HG03378 (cell line): ENCODE data around the gene ISM1.

Experiments
- ATAC-seq: cut with Tn5 transposase; IDR thresholded peaks from one replicate; pipeline ENCODE4 v1.9.1; 2021; ENCODE audit warnings: mild to moderate bottlenecking, moderate library complexity; ENCODE audit not compliant: unreplicated experiment

ISM1 gene

DNA sequence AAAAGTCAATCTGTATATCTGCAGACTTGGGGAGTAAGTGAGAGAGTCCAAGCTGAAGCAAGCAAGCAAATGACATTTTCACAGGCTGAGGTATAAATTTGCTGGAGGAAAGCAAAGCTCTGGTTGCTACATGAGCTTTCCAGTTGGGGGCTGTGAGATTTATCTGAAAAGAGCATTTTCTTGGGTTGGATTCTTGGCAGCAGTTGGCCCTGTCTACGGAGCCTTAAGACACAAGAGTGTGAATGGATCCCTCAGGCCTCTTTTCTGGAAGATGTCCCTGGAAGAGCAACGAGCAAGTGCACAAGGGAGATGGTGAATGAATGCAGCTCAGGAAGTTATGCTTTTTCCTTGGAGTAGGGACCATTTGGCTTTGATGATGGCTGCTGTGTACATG, 30.8 kb downstream of the ISM1 start:
- no peak for ATAC-seq

DNA sequence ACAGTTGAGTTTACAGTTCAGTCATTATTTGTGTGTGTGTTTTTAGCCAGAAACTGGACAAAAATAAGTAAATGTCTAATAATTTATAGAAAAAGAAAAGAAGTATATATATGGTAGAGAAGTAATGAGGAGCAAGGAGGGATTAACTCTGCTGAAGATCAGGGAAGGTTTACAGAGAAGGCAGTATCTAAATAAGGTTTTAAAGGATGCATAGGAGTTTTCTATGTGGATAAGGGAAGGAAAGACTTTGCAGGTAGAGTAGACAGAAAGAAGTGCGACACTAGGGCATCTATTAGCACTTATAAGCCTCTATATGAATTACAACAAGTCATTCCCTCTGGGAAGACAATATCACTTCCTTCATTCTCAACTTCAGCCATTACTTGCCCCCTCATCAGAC, 34.3 kb downstream of the ISM1 start:
- ATAC-seq, result no peak

DNA sequence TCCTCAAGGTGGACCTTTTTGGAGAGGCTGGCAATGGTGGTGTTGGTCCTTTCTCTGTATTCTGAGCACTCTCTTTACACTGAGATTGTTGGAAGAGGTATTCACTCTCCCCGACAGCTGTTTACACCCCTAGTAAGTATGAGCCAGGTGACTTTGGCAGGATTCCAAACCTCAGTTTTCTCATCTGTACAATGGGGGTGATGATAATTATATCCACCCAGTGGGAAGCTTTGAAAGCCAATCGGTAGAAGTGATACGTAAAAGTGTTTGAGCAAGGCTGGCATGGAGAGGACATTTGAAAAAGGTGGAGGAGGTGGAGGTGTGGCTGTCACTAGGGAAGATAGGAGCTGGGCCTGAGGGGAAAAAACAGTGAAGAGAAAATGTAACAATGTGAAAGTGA, 35.5 kb downstream of the ISM1 start:
- no peak for ATAC-seq

DNA sequence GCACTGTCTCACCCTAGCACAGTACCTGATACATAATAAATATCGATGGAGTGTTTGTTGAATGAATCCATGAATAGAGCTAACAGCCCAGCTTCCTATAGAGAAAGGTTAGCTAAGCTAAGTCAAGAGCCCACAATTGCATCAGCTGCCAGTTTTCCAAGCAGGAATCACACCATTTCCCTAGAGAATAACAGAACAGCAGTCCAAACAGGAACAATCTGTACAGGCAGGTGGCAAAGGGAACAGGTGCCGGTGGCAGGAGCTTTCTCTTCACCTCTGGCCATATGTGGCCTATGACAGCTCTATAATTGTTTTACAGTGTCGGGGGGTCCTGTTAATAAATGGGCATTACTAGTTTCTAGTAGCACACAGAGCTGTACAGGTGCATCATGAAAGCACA, 38.8 kb downstream of the ISM1 start:
- ATAC-seq, result no peak

DNA sequence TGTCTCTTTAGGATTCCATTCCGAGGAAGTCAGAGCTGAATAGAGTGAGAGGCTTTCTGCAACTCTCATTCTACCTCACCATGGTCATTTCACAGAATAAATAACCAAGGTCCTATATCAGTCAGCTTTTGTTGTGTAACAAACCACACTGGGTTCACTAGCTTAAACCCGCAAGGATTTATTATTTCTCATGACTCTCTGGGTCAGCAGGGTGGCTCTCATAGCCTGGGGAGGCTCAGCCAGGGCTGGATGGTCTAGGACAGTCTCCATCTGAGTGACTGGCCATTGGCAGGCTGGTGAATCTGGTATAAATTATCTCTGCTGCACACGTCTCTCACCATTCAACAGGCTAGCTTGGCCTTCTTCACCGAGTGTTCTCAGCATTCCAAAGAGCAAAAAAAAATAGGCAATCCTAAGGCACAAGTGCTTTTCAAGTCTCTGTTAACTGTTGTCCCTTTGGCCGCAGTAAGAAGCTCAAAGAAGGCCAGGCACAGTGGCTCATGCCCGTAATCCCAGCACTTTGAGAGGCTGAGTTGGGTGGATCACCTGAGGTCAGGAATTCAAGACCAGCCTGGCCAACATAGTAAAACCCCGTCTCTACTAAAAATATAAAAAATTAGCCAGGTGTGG, 39.7 kb downstream of the ISM1 start:
- ATAC-seq, result no peak

DNA sequence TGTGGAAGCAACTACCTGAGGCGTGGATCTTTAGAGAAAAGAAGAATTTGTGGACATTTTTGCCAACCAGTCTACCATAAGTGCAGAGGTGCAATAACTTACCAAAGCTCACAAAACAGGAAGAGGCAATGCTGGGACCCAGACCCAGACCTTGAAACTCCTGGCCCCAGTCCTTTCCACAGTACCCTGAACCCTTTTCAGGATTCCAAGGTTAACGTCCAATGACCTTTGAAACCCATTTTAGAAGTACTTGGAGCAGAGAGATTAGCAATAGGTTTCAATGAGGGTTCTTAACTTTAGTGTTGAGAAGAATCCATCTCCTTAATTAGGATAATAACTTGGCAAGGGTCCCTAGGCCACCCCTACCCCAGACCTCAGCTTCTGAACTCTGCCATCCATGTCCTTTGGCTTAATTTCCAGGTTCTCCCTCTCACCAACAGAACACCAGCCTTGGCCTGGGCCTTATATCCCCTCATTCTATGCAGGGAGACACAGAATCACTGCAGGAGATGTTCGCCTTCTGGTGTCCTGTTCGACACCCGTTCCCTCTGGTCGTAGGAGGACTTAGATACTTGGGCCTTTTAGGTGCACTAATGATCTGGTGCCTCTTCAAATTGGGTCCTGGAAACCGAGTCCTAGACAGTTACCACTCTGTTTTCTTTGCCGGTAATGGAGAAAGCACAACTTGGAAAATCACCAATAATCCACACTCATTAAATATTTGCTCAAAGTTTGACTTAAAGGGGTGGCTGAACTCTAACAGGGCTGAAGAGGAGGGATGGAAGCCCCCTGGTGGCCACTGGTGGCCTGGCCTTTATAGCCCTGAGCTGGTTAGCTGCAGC, 40.6 kb downstream of the ISM1 start:
- peak; percentile 60 for ATAC-seq

DNA sequence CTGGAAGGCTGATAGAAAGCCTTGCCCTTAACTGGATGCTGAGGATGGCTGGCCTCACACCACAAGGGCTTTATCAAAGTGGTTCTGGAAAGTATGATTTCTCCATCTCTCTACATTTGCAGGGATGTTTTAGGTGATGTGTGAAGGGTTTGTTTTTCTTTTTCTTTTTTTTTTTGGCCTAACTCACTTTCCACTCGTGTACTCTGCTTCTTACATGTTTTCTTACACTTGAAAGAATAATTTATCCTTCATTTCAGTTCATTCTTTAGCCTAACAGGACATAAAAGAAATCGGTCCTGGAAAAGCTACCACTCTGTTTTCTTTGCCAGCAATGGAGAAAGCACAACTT, 41.2 kb downstream of the ISM1 start:
- ATAC-seq, result no peak

DNA sequence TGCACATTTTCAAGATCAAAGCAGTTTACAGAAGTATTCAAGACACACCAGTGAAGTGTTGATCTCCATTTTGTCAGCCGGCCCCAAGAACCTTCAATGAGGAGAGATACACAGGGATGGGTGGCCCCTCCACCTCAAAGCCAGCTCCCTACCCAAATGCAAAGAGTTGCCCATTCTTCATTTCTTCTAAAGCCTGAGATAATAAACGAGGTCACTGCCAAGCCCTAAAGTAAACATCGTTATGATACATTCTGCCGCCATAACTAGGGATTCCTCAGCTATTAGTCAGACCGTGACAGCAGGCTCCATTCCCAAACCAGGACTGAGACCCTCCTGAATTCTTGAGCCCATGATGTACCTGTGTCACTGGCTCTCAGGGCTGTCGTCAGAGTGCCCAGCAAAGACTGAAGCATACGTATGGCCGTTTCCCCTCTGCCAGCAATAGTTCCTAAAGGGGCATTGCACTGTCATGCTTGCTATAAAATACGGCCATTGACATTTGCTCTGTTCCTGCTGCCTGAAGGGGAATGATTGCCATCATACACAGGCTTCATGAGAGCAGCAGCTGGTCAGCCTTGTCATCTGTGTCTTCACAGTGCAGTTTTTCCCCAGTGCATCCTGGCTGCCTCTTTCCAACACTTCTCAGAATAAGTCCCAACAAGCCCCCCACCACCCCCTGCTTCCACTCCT, 41.7 kb downstream of the ISM1 start:
- no peak for ATAC-seq

DNA sequence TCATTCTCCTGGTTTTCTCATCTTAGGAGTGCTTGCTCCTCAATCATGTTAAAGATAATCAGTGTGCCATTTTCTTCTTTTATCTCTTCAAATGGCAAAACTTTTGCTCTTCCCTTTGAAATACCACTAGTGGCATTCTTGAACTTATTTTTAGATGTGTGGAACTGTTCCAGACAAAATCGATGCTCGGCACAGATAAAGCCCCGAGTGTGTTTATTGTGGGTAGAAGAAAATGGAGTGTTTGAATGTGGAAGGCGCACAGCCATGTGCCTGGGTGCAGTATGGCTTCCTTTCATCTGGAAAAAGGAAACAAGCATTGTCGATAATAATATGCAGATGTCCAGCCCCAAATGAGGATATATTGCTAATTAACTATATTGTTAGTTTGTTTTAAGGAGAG, 42.4 kb downstream of the ISM1 start:
- ATAC-seq, result no peak

DNA sequence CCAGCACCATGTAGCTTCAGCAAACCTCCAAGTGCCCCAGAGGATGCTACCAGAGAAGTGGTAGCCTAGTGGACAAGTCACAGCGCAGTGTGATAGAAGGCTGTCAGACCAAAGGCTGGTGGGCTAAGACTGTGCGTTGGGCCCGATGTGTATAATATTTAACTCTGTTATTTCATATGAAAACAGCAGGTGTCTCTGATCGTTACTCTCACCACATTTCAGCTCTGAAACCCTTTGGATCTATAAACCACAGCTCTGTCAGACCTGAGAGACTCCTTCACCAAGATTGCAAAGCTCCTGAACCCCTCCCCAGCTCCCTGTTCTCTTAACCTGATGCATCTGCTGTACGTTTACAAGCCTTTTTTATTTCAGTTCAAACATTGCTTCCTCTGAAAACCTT, 43.8 kb downstream of the ISM1 start:
- ATAC-seq, result no peak

DNA sequence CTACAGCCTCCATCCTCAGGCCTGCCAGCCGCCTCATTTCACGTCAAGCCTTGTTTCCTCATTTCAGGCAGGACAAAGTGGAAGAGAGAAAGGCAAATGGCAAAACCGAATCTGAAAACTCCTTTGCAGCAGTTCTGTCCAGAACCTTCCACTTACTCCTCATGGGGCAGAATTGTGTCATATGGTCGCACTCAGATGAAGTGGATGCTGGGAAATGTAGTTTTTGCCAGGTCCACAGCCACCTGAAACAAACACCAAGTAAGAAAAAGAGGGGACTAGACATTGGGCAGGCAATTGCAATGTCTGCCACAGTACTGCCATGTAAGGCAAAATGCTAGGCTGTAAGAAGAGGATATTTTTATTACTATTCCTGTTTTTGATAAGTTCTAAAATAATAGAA, 44.9 kb downstream of the ISM1 start:
- ATAC-seq, result no peak

DNA sequence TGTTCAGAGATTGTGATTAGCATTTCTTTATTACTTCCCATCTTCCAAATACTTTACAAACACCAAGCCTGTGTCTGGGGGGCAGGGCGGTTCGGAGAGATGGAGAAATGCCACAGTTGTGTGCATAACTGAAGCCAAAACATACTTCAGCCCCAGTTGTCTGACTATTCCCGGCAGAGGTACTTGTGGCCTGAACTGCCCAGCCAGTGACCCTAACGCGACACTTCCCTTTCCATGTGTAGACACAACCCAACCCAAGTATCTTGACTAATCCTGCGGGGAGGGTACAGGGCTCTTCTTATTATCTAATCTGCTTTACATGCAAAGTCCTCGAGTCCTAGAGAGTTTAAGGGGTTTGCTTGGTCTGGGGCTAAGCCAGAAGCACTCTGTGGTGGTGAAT, 46.2 kb downstream of the ISM1 start:
- ATAC-seq, result no peak

DNA sequence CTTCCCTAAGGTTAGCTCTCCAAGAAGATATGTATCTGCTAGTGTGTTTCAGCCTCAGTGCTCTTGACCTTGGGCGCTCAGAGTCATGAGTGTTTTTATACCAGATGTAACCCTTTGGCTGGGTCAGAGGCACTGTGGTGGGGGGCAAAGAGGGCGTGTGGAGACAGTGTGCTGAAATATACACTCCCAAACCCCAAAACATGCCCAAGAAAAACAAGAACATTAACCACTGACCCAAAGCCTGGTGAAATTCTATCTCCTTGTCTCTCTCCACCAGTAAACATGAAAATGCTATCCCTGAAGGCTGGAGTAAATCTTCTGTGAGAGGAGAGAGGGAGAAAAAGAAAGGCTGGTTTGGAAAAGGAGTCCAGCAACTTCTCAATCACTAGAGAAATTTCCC, 47.9 kb downstream of the ISM1 start:
- no peak for ATAC-seq

DNA sequence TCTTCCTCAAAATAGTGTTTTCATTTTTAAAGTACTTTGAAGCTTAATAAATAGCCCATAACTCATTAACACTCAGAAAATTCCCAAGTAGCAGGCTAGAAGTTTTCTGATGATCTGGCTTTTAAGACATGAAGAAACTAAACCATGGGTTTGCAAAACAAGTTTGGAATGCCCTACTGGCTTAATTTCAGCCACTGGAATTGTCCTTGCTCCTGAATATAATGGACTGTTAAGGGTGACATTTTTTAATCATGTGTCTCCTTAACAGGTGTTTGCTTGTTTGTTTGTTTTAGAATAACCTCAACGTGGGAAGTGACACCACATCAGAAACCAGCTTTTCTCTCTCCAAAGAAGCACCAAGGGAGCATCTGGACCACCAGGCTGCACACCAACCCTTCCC, 49.1 kb downstream of the ISM1 start:
- no peak for ATAC-seq

DNA sequence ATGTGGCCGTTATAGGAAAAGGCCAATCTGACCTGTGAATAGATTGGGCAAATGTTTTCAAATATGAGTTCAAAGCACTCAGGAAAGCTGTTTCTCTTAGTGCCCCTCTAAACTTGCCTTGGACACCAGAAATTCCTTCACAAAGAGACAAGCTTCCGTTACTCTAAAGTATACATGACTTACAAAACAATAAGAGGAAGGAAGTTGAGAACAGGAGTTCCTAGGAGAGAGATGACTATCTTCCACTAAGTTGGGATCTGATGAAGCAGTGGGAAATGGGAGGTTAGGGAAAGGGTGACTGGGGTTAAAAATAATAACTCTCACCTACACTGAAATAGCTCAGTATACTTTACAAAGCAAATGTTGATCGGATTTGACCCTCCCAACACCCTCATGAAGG, 50.0 kb downstream of the ISM1 start:
- no peak for ATAC-seq

DNA sequence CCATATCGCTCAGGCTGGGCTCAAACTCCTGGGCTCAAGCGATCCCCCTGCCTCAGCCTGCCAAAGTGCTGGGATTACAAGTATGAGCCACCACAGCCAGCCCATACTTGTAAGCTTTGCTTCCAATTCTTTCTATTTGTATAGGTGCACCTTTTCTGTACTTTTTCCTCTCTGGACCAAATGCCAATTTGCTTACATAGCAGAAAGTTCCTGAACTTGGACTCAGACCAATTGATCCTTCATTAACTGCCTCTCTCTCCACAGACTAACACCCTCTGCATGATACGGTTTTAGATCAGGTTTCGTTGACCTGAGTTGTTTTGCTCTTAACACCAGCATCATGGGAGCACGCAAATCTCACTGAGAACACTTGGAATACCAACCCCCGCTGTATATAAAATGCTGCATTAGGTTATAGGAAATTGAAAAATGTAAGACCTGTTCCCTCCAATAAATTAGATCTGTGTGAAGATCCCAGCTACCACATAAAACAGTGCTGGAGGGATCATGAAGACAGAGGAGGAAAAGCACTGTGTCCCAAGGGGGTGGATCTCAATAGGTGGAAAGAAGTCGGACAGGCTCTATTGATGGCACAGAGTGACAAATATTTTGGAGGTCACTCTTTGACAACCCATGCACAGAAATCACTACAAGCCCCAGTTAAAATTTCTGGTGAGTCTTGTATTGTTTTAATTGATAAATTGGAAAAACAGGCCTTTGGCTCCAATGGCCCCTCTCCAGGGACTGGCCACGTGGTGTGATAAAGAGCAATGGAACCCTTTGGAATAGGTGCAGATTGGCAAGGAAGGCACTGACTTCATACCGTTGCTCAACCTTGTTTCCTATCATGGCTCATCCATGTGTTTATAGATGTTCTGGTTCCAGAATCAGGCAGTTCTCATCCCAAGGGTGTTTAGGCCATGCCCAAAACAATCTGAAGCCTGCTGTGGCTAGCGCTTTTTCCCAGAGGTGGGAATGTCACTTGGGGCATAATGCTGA, 51.2 kb downstream of the ISM1 start:
- ATAC-seq, result no peak

DNA sequence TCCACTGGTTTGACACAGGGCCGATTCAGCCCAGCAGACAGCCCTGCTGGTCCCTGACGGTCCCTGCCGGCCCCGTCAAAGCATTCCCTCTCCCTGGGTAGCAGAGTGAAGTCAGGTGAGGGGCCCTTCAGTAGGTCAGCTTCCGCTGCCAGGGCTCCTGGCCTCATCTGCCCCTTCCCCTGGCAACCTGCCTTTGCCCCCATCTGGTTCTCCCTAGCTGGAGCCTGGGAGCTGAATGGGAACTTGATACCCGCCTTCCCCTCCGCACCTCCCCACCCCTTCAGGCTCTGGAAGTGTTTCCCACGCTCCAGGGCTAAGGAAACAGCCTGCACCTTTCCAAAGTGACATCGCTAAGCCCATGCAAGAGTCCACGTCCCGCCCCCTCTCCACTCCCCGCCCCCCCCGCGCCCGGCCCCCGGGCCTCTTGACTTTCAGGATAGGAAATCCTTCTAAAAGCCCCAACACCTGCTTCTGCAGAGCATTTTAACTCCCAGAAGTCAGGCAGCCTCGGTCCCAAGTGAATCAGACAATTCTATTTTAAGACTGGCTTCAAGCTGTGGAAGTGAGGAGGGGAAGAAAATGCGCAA, 53.3 kb downstream of the ISM1 start:
- no peak for ATAC-seq

DNA sequence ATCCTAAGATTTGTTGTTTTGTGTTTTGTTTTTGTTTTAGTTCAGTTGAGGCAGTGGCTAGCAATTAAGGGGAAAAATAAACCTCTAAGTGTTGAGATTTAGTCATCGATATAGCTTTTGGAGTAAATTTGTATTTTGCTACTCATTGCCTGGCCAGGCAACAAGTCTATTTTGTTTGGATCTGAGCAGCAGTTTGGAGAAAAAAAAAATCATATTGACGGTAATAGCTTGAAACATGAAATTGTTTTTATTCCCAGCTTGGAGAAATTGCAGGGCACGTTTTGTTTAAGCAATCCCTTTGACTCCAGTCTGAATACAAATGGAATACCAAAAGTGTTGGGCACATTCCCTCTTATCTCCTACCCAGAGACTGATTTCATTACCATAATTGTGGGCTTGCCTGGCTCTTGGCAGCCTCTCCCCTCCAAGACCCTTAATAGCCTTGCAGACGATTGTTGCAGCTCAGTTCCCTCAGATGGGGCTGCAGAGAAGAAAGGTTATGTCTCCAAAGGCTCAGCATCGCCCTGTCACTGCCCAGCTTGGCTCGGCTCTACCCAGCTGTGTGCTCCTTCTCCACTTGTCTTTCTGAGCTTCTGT, 56.0 kb downstream of the ISM1 start:
- no peak for ATAC-seq

DNA sequence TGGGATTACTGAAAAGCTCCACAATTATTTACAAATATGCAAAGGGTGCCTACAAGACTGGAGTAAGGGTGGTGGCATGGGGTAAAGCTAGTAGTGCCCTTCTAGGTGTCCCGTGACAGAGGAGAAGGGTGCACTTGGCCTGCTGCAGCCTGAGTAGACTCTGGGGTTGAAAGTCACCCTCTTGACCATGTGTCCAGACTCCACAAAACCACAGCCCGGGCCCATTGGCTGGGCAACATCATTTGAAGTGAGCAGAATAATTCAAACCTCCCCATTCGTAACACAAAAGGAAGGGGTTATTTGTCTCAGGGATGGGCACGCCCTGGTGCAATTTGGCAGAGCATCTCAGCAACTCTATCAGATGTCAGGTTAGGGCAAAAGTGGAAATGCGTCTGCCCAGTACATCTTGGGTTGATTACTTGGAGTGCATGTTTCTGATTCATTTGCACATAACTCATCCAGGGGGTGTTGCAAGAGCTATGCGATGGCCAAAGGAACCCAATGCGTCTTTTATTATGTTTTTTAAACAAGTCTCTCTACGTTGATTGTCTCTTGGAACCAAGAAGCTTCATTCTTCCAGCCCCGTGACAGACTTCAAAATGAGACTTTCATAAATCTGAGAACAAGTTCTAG, 56.7 kb downstream of the ISM1 start:
- no peak for ATAC-seq
